Adrenal gland (tissue), 12 donors: ENCODE data around the gene FGD4. TPM values are rescaled to one million over a fixed set of nuclear protein-coding genes. Genes with fewer than 3 reads are reported as not detected.
A peak's percentile ranks its signal among the peaks of the same experiment; 100 is the strongest.

Experiments used
- DNase-seq, 7 donors: peaks; one replicate each; pipeline ENCODE4 v3.0.0-alpha.2; 2019 to 2020
- H3K27ac ChIP-seq, 5 donors: fragments of 200-600 bp; sonication (generic) in 4 of 5; 1 replicate in 3 of 5; 2 replicates in 2 of 5; pipeline versions ENCODE4 v1.5.1 to v1.8.0; 2016 to 2020; ENCODE audit warnings: mild to moderate bottlenecking in 1 of 5
- H3K27me3 ChIP-seq: fragments of 200-600 bp; 2 replicates; pipeline ENCODE4 v1.8.0; 2021
- H3K36me3 ChIP-seq, 2 donors: fragments of 200-600 bp; replicated peaks in 1 of 2; 1 replicate in 1 of 2; 2 replicates in 1 of 2; pipeline versions ENCODE4 v1.5.1 to v1.8.0; 2018 to 2022
- H3K4me1 ChIP-seq, 2 donors: fragments of 200-600 bp; replicated peaks in 1 of 2; 1 replicate in 1 of 2; 2 replicates in 1 of 2; pipeline versions ENCODE4 v1.5.1 to v1.8.0; 2018 to 2021
- H3K4me3 ChIP-seq, 4 donors: fragments of 200-600 bp; sonication (generic) in 3 of 4; one replicate each; pipeline ENCODE4 v1.5.1; 2016 to 2018
- H3K9me3 ChIP-seq, 3 donors: fragments of 200-600 bp; sonication (generic) in 1 of 3; replicated peaks in 1 of 3; 1 replicate in 2 of 3; 2 replicates in 1 of 3; pipeline versions ENCODE4 v1.5.1 to v1.8.0; 2016 to 2021
- CTCF ChIP-seq, 6 experiments: fragments of 450-650 bp in 4 of 6; fragments of 200-600 bp in 2 of 6; sonication (generic) in 1 of 6; IDR thresholded peaks; 1 replicate in 5 of 6; 2 replicates in 1 of 6; pipeline versions ENCODE4 v1.5.1 to v1.8.0; 2016 to 2021; ENCODE audit warnings: antibody characterized with exemption in 6 of 6, mild to moderate bottlenecking in 2 of 6, moderate library complexity in 1 of 6
- POLR2A ChIP-seq, 2 donors: fragments of 450-650 bp; IDR thresholded peaks; one replicate each; pipeline ENCODE4 v1.6.1; 2017; ENCODE audit warnings: antibody characterized with exemption in 2 of 2, mild to moderate bottlenecking in 2 of 2, moderate library complexity in 1 of 2
- whole genome bisulfite sequencing, 4 donors: extraction: QIAGEN DNeasy Blood & Tissue Kit in 2 of 4; methylation state at CpG; one replicate each; pipeline versions ENCODE4 v1.1.5 to v1.1.7; 2013 to 2017; 5-methylcytosine and 5-hydroxymethylcytosine counted together
- intact Hi-C, 2 donors: fragments of 100-400 bp; cut with DNase I; formaldehyde crosslinking; loops; one replicate each; pipeline versions ENCODE4 v1.14.1 to v1.15.0; 2022 to 2023
- polyA plus RNA-seq, 3 donors: library from polyadenylated mRNA; stranded (reverse); fragments of 200-250 nt in 2 of 3; fragments of 350-450 nt in 1 of 3; fragmentation: Illumina TruSeq in 1 of 3; extraction: RNeasy Lipid Tissue Mini Kit (QIAGEN cat#74804) in 1 of 3; gene quantifications; one replicate each; pipeline ENCODE4 v1.2.3, GENCODE V29; 2013 to 2014
- total RNA-seq, 9 donors: library from RNA; depleted of rRNA in 4 of 9; stranded (reverse); fragments of >200 nt in 4 of 9; fragments of 120-200 nt in 1 of 9; fragmentation: NEBNext Ultra II Directional in 1 of 9; extraction: Animal tissue kit (Norgen Biotek cat#: 25700) in 1 of 9; gene quantifications; one replicate each; pipeline versions ENCODE4 v1.1.0 to v1.2.4, GENCODE V29; 2013 to 2023
- donor health status: healthy with polysubstance abuse.
- donor health status: Bipolar disorder and iron deficiency.
- donor health status: DM: yes; HTN: yes; CAD: no.
- donor health status: DM: no; HTN: no; CAD: no.
- donor health status: DM: no; HTN: no; CAD: no.
- donor health status: DM: yes; HTN: yes; CAD: no.

The FGD4 gene
- total and polyA plus RNA-seq, 12 donors = 1.7 to 38.5 (median 16.6) TPM

GRCh38 chr12:32455607-32456071 is 56.3 kb downstream of the FGD4 start:
- peak in 4 of 7 donors; percentile 34 to 54 (median 40) for DNase-seq
- Histone ChIP-seq H3K4me3 (peak overlapping the region in 3 of 4 donors; percentile 12 to 53 (median 35)), H3K9me3 (no peaks in the 10 kb centered on the region), H3K27me3 (no peaks in the 10 kb centered on the region), H3K36me3 (no peaks in the 10 kb centered on the region), H3K27ac (peak overlapping the region in 3 of 5 donors; percentile 10 to 48 (median 25)), H3K4me1 (peaks cover 8 to 22% of the 10 kb centered on the region in 2 donors)
- WGBS, 4 donors = 0 to 9% (median 4%) methylated on average over 1 of the region's 1 CpG
- no peak for TF ChIP-seq POLR2A (IDR thresholded peaks at IDR 0.05)
- TF ChIP-seq CTCF (IDR thresholded peaks at IDR 0.05) = peak; percentile 66 to 82 (median 76)
- intact Hi-C loops = loop anchor here (5.0 to 10.0 kb wide), 2 partner anchors 199 to 202 kb away; no protein-coding TSS in a partner anchor

GRCh38 chr12:32457251-32458025 is 58.1 kb downstream of the FGD4 start:
- Histone ChIP-seq H3K36me3 (no peaks in the 10 kb centered on the region), H3K27me3 (no peaks in the 10 kb centered on the region), H3K4me1 (peaks cover 8 to 22% of the 10 kb centered on the region in 2 donors), H3K27ac (peak overlapping the region in 1 of 5 donors; percentile 10), H3K4me3 (no peak overlapping the region), H3K9me3 (no peaks in the 10 kb centered on the region)
- intact Hi-C loops = loop anchor here (5.0 to 10.0 kb wide), 2 partner anchors 197 to 200 kb away; no protein-coding TSS in a partner anchor
- TF ChIP-seq POLR2A (IDR thresholded peaks at IDR 0.05) (no peak), CTCF (IDR thresholded peaks at IDR 0.05) (no peak)
- DNase-seq = no peak
- 28 to 43% (median 37%) methylated on average over 1 of the region's 1 CpG for WGBS, 4 donors

GRCh38 chr12:32460638-32461037 is 61.3 kb downstream of the FGD4 start:
- DNase-seq = no peak
- Histone ChIP-seq H3K27ac (no peak overlapping the region), H3K4me3 (no peak overlapping the region), H3K4me1 (peaks cover 8 to 22% of the 10 kb centered on the region in 2 donors), H3K27me3 (no peaks in the 10 kb centered on the region), H3K36me3 (no peaks in the 10 kb centered on the region), H3K9me3 (no peaks in the 10 kb centered on the region)
- intact Hi-C loops = no loop called here
- WGBS, 4 donors = 91 to 100% (median 97%) methylated on average over 1 of the region's 1 CpG
- no peak for TF ChIP-seq CTCF (IDR thresholded peaks at IDR 0.05)
- TF ChIP-seq POLR2A (IDR thresholded peaks at IDR 0.05) = no peak

- intact Hi-C loops = no loop called here
- 94 to 100% (median 95%) methylated on average over 2 of the region's 2 CpGs for WGBS, 4 donors
- Histone ChIP-seq H3K27me3 (no peaks in the 10 kb centered on the region), H3K36me3 (no peaks in the 10 kb centered on the region), H3K27ac (no peak overlapping the region), H3K4me3 (no peak overlapping the region), H3K4me1 (peaks cover 0 to 2% of the 10 kb centered on the region in 2 donors), H3K9me3 (no peaks in the 10 kb centered on the region)
- TF ChIP-seq POLR2A (IDR thresholded peaks at IDR 0.05) (no peak), CTCF (IDR thresholded peaks at IDR 0.05) (no peak)
- DNase-seq = no peak
Observed at GRCh38 chr12:32462908-32463307, 63.5 kb downstream of the FGD4 start.
